GM06990 (cell line): ENCODE measurements around the gene BPIFA3.

Source experiments
- DNase-seq: peaks from one replicate; pipeline ENCODE4 v3.0.0-alpha.2; 2011; ENCODE audit not compliant: insufficient read length; ENCODE audit errors: extremely low read depth
- H3K27me3 ChIP-seq: replicated peaks from 2 replicates; pipeline ENCODE4 v1.6.0; 2011; ENCODE audit warnings: low read length; ENCODE audit not compliant: control insufficient read depth, insufficient read depth
- H3K36me3 ChIP-seq: 2 replicates; pipeline ENCODE4 v1.5.1; 2011; ENCODE audit warnings: low read length; ENCODE audit not compliant: control insufficient read depth, insufficient read depth
- H3K4me3 ChIP-seq: replicated peaks from 2 replicates; pipeline ENCODE4 v1.5.1; 2011; ENCODE audit warnings: low read depth, mild to moderate bottlenecking, control low read depth, low read length
- TF ChIP-seq, protein P1 (sequence below): IDR thresholded peaks from 2 replicates; pipeline ENCODE4 v1.5.1; 2011; ENCODE audit warnings: low read length, control low read depth, mild to moderate bottlenecking, inconsistent platforms; ENCODE audit not compliant: insufficient read depth, poor library complexity, severe bottlenecking

Gene BPIFA3

GRCh38 chr20:33187491-33187890 lies 29.7 kb upstream of the BPIFA3 start:
- Histone ChIP-seq H3K4me3 (no peak overlapping the region), H3K27me3 (no peaks in the 10 kb centered on the region), H3K36me3 (no peaks in the 10 kb centered on the region)
- no peak for DNase-seq
- TF ChIP-seq, protein P1, sequence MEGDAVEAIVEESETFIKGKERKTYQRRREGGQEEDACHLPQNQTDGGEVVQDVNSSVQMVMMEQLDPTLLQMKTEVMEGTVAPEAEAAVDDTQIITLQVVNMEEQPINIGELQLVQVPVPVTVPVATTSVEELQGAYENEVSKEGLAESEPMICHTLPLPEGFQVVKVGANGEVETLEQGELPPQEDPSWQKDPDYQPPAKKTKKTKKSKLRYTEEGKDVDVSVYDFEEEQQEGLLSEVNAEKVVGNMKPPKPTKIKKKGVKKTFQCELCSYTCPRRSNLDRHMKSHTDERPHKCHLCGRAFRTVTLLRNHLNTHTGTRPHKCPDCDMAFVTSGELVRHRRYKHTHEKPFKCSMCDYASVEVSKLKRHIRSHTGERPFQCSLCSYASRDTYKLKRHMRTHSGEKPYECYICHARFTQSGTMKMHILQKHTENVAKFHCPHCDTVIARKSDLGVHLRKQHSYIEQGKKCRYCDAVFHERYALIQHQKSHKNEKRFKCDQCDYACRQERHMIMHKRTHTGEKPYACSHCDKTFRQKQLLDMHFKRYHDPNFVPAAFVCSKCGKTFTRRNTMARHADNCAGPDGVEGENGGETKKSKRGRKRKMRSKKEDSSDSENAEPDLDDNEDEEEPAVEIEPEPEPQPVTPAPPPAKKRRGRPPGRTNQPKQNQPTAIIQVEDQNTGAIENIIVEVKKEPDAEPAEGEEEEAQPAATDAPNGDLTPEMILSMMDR = no peak

GRCh38 chr20:33188421-33188820 lies 28.7 kb upstream of the BPIFA3 start:
- TF ChIP-seq, protein P1 = no peak
- no peak for DNase-seq
- Histone ChIP-seq H3K27me3 (no peaks in the 10 kb centered on the region), H3K4me3 (no peak overlapping the region), H3K36me3 (no peaks in the 10 kb centered on the region)

DNA sequence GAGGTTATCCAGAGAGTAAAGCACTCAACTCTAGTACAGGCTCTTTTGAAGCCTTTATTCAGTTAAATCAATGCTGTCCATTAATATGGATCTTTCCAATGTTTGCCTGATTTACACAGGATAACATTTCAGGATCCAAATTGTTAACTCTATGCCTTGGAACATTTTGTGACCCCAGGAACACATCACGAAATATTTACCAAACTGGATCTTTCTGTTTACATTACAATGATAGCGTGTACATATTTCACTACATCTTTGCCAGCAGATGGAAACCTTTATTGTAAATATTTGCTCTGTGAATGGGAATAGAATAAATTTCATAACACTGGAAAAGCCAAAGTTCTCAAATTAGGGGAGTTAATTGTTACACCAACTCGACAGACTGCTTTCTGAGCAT lies 25.7 kb upstream of the BPIFA3 start:
- no peak overlapping the region for H3K4me3 ChIP-seq
- DNase-seq = no peak
- H3K36me3 ChIP-seq = no peaks in the 10 kb centered on the region
- H3K27me3 ChIP-seq = no peaks in the 10 kb centered on the region
- TF ChIP-seq, protein P1 = no peak

DNA sequence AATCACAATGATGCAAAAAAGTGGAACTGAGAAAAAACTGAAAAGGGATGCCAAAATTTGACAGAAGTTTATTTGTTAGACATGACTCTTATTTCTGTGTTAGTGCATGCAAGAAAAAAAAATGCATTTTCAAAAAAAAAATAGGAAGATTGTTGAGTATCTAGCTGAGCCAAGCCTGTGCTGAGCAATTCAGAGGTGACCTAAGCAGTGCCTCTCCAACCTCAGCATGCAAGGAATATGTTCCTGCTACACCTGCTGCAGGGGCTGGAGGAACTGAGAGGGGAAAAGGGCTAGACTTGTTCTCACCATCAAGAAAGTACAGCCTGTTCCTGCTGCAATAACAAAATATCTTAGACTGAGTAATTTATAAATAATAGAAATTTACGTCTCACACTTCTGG lies 25.2 kb upstream of the BPIFA3 start:
- DNase-seq = no peak
- Histone ChIP-seq H3K36me3 (no peaks in the 10 kb centered on the region), H3K27me3 (no peaks in the 10 kb centered on the region), H3K4me3 (no peak overlapping the region)
- TF ChIP-seq, protein P1 = no peak

DNA sequence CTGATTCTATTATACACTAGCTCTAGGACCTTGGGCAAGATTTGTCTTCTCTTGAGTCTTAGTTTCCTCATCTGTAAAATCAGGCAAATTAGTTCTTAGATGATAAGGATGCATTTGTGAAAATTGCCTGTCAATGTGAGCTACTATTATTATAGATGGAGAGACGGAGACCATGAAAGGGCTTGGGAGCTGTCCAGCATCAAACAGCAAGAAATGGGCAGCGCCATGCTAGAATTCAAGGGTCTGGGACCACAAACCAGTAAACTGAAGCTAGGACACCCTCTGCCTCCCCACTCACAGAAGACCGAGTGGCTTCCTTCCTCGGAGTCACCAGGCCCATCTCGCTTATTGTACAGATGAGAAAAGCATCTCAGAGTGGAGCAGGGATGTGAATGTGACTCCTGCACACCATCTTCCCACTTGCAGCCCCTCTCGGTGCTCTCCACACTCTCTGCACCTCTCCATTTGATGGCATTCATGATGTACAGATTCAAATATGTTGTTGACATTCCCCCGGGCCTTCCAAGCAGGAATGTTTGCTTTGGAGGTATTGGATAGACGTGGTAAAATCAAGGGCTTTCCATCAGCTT lies 24.1 kb upstream of the BPIFA3 start:
- DNase-seq = no peak
- no peaks in the 10 kb centered on the region for H3K27me3 ChIP-seq

More for the DNA sequence above, 24.1 kb upstream of the BPIFA3 start:
- TF ChIP-seq, protein P1 = no peak
- H3K36me3 ChIP-seq = no peaks in the 10 kb centered on the region
- no peak overlapping the region for H3K4me3 ChIP-seq
